ENCODE measurements around the gene CRYGN.

The CRYGN gene

DNA sequence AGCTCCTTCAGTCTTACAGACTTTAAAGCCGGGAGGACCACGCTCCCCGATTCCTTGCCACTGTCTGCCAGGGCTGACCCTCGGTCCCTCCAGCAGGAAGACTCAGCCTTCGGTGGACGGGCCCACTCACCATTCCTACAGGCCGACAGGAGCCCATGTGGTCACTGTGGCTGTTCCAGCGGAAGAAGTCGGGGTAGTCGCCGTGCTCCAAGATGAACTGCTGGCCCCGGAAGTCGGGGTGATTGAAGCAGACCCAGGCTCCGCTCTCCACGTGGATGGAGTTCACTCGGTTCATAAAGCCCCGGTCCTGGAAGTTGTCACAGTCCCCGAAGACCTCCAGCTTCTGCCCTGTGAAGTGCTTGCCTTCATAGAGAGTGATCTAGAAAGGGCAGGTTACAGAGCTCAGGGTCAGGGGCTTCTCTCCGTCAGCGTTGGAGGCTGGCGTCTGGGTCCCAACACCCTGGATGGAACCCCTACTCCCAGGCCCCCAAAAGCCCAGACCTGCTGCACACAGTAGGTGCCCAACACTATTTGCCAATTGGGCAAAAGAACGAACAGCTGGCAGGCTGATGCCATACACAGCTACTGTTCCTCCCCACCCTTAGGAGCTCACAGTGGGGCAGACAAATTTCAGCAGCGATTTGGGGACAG is 1.9 kb downstream of the CRYGN start:
- no peak for DNase-seq

DNA sequence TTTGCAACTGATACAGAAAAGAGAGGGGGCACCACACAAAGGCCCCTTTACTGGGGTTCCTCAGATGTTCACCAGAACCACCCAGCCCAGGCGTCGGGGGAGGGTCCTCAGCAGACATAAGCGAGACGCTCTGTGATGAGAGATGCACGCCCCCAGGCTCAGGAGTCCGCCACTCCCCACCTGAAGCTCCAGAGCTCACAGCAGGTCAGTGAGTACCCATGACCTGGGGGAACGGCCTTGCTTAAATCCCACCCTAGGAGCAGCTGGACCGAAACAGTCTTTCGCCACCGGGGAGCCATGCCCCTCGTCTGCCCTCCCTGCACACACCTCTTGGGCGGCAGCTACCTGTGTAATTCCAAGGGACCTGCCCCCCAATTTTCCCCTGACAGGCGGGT is 2.8 kb downstream of the CRYGN start:
- no peak for DNase-seq

DNA sequence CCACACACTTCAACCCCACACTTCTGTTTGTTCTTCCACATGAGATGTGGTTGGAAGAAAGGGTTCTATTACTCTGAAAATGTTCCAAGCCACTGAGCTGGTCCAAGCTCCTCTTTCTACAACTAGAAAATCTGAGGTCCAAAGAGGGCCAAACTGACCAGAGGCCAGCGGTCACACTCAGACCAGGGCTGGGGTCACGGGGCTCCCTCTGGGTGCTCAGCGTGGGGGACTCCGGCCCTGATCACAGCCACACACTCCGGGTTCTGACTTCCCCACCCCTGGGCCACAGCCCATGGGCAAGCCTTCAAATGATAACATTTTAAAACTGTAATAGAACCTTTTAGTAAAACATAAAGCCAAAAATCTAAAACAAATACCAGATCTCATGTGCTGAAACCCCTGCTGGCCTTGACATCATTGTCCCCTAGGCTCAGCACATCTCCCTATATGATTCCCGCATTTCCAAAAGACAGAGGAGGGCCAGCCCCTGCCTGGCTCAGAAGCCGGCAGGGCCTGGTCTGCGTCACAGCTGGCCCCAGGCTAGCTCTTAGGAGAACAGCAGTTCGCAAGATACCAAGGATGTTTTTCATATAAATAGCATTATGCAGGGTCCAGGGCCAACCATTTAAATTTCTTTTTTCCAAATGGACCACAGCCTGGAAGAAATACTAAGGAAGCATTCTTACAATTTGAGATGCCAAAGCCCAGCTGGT is 3.3 kb downstream of the CRYGN start:
- DNase-seq, result no peak

DNA sequence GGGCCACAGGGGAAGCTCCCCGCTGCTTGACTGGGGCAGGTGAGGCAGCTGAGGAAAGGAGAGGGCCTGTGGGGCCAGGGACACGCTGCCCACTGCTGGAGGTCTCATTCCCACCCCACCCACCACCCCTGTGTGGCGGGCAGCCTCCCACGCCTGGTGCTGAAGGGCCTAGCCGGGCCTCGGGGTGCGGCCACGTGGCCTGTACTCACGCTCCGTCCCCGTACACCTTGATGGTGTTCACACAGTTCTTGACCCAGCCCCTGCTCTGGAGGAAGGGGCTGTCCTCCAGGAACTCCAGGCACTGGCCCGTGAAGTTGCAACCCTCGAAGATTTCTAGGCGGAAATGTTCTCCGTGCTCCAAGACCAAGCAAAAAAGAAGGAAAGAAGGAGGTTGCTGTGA is 4.0 kb downstream of the CRYGN start:
- DNase-seq, result no peak

DNA sequence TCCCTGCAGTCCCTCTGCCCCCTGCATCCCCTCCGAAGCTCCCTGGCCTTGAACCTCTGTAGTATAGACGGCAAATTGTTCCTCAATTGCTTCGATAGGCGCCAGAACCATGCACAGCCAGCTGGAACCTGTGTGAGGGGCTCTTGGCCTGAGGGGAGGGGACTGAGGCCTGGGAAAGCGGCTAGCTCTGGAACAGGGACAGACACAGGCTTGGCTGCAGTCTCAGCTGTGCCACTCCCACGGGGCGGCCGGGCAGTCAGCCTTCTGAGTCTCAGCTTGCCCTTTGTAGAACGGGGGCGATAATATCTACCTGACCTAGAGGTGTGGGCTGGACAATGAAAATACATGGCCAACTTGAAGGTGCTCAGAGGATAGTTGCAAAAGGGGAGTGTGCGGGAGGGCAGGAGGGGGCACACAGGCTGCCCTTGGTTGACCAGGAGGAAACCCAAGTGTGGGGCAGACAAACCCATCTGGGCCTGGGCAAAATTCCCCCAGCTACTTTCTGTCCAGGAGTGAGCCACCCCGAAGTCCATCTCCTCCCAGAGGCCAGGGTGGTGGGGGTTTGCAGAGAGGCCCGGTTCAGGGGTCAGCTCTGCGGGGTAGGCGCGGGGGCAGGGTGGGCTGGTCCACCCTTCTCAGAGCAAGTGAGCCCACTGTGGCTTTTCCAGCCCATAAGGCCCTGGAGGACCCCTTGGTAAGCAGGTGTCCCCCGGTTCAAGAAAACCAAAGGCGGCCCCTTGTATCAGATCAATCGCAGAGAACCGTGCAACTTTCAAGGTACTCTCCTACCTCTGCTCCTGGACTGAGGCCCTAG is 4.6 kb downstream of the CRYGN start:
- no peak for DNase-seq

DNA sequence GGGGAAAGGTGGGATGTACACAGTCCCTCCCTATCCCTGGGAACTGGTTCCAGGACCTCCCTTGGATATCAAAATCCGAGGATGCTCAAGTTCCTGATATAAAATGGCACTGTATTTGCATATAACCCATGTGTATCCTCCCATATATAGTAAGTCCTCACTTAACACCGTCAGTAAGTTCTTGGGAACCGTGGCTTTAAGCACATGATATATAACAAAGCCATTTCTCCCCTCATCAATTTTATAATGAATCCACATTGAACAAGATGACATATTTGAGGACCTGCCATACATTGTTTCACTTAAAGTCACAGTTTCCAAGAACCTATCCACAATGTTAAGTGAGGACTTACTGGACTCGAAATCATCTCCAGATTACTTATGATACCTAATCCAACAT is 5.4 kb downstream of the CRYGN start:
- no peak for DNase-seq

DNA sequence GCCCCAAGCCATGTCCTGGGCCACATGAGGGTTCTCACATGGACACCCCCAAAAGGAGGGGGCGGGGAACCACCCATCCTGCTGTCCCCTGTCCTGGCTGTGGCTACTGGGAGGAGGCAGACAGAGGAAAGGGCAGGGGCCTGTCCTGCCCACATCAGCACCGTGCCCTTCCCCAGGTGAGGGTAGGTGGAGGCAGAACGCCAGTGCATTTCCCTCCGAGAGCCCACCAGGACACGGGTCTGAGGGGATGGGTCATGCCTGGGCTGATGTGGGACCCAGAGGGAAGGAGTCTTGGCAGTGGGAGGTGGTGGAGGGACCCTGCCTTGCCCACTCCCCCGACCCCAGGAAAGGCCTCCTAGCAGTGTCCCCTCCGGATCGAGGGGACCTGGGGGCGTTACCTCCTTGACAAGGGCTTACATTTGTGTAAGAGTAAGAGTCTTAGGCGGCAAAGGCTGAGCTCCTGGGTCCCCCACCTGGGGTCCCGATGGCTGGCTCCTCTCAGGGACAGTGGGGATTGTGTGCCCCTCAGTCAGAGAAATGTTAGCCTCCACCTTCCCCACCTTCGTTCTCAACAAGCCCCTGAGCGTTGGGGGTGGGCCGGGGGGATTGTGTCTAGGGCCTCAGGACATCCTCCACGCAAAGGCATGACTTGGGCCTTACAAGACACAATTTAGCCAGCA is 6.1 kb downstream of the CRYGN start:
- DNase-seq, result no peak

DNA sequence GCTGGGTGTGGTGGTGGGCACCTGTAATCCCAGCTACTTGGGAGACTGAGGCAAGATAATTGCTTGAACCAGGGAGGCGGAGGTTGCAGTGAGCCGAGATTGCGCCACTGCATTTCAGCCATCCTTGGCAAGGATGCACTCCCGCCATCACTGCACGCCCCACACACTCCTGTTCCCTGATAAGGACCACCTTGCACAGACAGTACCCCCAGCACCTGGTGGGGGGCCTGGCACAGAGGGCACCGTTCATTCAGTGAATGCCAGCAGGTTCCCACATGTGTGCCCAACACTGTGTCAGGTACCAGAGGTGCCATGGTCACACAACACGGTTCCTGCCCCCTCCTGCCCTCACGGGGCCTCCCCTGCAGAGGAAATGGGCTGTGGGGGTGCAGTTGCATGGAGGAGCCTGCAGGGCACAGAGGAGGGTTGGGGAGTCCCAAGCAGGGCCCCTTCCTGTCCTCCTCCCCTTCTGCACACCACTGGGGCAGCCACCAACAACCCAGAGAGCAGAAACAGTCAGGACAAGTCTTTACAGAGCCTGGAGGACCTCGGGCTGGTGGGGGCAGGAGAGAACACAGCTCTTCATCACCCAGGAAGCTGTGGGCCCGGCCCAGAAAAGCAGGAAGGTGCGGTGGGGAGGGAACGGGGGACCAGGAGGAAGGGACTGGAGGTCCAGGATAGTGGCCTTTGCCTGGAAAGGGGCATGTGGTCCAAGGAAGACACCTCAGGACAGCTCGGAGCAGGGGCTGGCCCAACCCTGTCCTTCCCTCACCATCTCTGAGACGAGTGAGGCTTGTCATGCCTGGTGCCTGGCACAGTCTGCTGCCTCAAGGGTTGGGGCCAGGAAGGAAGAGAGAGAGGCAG is 7.1 kb downstream of the CRYGN start:
- DNase-seq, result no peak

DNA sequence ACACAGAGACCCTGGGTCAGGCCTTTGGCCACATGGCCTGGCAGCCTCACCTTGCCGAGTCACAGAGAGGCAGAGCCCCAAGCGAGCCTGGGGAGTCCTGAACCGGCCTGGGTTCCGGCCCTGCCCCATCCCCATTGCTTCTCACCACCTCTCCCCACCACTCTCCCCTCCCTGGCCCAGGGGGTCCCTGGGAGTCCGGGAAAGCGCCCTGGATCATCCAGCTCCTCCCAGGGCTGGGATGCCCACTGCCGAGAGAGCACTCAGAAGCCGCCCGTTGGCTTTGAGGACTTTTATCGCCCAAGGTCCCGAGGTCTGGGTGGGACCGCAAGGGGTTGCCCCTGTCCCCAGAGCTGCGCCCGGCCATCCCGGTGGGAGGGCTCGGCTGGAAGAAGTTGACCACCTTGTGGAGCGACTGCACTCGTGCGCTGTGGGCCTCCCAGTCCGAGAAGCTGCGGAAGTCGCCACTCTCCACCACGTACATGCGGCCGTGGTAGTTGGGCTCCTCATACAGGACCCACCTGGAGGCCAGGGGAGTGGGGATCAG is 8.1 kb downstream of the CRYGN start:
- DNase-seq, result no peak

DNA sequence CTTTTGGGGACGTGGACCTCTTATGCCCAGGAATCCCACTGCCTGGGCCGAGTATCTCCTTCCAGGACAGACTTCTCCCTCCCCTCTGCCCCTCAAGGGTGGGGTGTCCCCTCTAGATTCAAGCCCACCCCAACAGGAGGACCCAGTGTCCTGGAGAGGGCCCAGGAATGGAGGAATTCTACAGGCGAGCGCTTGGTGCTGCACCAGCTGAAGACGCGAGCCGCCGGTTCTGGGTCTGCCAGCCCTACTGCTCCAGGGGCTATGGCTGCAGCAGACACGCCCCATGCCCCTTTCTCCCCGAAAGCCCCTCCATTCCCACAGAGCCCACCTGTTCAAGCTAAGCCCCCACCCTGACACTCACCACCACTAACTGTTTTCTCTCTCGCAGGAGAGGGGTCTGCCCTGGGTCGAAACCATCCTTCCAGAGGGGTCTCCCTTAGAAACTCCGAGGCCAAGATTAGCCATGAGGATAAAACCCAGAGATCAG is 8.6 kb downstream of the CRYGN start:
- DNase-seq, result no peak

DNA sequence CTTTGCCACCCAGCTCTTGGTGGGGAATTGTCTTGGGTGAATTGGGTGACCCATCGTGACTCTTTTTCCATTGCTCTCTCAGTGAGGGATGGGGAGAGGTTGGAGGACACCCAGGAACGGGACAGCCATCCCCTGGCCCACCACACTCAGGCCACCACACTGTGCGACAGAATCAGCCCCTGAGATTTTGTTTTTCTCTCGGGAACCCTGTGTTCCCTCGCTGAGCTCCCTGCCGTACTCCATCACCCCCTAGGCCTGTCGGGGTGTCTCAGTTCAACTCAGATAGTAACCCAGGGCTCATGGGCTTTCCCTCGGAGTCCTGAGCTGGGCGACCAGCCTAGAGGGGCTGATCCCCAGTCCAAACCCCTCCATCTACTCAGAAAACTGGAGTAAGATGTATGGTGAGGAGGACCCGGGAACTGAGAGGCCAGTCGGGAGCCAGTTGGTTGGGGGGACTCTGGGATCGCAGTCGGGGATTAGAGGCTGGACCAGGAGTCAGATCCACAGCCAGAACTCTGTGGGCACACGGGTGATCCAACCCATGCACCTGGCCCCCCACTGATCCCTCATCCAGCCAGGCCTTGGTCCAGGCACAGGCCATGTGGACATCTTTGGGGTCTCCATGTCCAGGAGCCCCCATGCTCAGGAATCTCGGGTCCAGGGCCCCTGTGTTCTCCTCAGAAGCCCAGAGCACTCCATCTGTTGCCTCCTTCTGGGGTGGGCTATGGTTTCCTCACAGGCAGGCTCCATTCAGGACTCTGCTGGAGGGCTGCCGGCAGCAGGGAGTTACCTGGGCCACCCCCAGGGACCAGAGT is 9.3 kb downstream of the CRYGN start:
- no peak for DNase-seq

DNA sequence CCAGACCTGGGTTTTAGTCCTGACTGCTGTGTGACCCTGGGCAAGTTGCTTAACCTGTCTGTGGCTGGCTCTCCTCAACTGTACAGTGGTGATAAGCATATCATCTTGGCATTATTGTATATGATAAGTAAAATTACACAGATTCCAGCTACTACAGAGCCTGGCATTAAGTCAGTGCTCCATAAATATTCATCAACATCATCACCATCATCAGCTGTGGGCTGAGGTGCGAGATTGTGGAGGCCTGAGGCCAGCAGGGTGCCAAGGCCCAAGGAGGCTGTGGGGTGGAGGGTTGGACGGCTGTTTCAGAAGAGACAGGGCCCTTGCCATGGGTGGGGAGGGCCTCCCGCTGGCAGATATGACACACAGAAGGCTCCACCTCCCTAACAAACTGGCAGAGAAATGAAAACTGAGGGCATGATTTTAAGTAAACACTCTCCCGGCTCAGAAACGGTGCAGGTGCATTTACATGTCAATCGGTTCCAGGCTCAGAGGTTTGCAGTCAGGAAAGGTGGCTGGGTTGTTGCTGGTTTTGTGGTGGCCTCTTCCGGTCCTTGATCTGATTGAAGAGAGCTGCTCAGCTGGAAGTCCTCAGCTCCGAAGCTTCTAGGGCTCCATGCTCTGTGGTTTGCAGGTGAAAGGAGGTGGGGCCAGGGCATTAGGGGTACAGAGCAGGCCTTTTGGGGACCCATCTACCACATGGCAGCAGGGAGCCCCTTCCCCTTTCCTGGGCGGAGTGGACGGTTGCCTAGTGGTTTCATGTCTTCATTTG is 10.2 kb downstream of the CRYGN start:
- no peak for DNase-seq

DNA sequence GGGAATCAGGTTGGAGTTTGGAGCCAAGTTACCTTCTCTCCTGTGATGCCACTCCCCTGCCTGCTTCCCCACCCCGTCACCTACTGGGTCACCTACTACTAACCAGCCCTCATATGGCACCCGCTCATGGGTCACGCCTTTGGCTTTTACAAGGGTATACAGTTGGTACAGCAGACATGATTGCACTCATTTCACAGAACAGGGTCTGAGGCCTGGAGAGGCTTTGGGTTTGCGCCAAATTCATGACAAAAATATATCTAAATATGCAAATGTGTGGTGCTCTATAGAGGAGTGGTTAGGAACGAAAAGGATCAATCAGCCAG is 10.7 kb downstream of the CRYGN start:
- no peak for DNase-seq

DNA sequence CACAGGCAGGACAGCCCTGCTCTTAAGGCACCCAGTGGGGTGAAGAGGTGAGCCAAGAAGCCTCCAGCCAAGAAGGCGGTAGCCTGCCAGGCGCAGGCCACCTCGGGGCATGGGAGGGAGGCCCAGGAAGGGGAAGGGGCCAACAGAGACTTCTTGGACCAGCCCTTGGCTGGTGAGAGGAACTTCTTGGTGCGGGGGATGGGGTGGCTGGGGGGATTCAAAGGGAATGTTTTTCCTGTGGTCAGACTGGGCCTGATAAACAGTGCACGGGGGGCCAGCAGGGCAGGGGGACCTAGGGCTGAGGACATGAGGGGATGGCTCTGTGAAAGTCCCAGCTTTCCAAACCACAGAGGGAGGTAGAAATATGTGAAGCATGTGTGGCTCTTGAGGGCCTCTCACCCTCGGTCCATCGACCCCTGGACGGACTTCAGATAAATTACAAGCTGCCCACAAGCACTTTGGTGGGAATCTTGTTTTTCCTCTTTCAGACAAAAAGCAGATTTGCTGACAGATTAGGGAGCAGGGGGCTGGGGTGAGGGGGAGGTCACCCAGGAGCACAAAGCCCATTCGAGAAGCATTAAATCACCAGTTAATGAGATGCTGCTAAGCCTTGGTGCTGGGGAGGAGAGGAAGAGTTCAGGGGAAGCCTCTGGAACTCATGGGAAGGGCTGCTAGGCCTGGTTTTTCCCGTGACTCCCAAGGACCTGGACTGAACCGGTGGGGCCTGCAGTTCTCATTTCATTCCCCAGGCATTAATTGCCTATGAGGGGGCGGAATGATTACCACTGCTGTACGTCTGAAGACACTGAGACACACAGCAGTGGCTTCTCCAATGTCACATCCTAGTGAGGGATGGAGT is 11.3 kb downstream of the CRYGN start:
- no peak for DNase-seq

DNA sequence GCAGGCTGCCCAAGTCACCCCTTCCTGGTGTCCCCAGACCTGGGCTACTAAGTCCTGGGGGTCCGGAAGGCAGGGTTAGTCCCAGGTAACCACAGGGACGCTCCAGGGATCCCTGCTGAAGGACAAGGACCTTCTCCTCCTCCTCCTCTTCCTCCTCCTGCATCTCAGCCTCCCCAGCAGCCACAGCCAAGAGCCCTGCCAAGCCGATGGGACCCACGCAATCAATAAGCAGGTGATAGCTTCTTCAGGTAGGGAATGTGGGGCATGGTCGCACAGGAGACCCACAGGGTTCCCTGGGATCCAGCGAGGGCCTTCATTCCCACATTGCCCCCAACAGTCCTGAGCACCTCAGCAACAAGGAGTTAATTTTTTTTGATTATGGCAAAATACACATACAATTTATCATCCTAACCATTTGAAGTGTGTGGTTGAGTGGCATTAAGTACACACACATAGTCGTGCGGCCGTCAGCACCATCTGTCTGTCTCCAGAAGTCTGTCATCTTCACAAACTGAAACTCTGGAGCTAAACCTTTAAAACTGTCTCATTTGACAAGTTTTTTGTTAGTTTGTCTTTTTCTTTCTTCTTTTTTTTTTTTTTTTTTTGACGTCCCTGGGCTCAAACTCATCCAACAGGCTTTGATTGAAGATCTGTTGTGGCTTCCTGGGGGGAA is 12.1 kb downstream of the CRYGN start:
- DNase-seq, result no peak

DNA sequence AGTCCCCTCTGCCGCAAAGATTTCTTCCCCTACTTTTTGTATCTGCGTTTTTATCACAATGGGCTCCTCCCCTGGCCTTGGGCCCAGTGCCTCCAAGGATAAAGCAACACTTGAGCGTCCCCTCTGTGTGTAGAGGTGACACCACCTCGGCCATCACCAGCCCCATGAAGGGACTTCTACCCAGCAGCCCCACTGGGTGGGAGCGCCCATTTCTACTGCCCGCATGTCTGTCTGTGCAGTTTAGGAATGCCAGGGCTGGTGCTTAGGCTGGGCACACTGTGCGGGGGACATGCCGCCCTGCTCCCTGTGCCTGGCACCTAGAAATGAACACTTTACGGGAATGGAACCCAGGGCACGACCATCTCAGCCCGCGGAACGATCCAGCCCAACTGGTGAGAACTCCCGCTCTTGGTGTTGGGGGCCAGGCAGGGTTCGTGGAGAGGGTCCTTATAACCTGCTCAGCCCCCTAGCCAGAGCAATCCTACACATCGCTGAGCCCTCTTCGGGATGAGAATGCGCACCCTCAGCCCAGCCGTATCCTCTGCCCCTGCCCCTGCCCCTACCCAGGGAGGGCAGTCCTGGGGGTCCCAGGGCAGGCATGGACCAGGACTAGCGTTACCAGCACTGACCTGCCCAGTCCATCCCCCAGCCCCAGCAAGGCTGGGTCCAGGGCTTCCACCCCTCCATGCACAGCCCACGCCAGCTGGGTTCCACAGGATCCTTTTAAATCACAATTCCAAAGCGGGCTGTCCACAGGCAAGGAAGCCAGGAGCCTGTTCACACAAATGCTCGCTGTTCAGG is 12.8 kb downstream of the CRYGN start:
- no peak for DNase-seq

DNA sequence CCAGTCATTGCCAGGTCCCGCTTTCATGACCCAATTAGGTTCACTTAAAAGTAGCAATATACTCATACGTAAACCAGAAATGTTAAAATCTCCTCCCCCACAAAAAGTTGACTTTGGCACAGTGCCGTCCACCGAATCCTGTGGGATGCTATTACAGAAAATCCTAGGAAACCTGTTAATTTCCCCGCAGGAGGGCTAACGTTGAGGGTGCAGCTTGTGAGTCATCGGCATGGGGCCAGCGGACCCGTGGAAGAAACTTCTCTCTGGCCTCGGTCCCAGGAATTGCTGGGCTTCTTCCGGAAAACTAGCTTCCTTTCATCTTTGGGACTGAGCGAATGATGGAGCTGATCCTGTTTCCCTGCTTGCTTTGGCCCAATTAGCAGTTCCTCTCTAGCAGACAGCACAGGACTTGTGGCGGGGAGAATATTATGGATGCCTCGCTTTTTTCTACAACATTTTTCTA is 13.5 kb downstream of the CRYGN start:
- DNase-seq, result peak; percentile 73

All from T1000 (cell line).